ENCODE data around the gene TXNDC11. TPM values are rescaled to one million over a fixed set of nuclear protein-coding genes. Genes with fewer than 3 reads are reported as not detected.
A peak's percentile ranks its signal among the peaks of the same experiment; 100 is the strongest.

TXNDC11 gene
- polyA plus RNA-seq, 1 donor (not counting 4 experiments of a cell fraction or from before 2014, with no cell fraction given), result 35.9 TPM

GRCh38 chr16:11667221-11667823 lies 75.3 kb downstream of the TXNDC11 start:
- dilution Hi-C loops (cut with MboI; ENCODE audit: extremely low pct_ligation_motif_present, low sequenced_read_pairs), result no loop called here
- TF ChIP-seq EZH2 (IDR thresholded peaks at IDR 0.05; ENCODE audit: low read length) (no peak), CTCF (optimal IDR thresholded peaks at IDR 0.05 in 1 of 3, IDR thresholded peaks at IDR 0.05 in 1 of 3, conservative IDR thresholded peaks at IDR 0.05 in 1 of 3; ENCODE audit: extremely low read depth in 1 of 3, insufficient read depth in 2 of 3, low read length in 3 of 3) (no peak)
- FAIRE-seq (no peak), DNase-seq (ENCODE audit: low read depth, low spot score) (no peak)
- H3K9ac ChIP-seq (ENCODE audit: control insufficient read depth, extremely low read depth, insufficient read depth, low read length), result no peak overlapping the region
- H3K4me2 ChIP-seq (ENCODE audit: control insufficient read depth, extremely low read depth, insufficient read depth, low read depth, low read length), result no peak overlapping the region
- H4K20me1 ChIP-seq (ENCODE audit: control insufficient read depth, extremely low read depth, insufficient read depth, low read length), result peaks cover 6% of the 10 kb centered on the region
- no peak overlapping the region for H3K4me3 ChIP-seq (ENCODE audit: control insufficient read depth in 2 of 3, extremely low read depth in 1 of 3, insufficient read depth in 2 of 3, low read depth in 1 of 3, low read length in 3 of 3)
- no peaks in the 10 kb centered on the region for H3K9me3 ChIP-seq (ENCODE audit: control insufficient read depth, low read depth, low read length)
- H2AFZ ChIP-seq (ENCODE audit: control insufficient read depth, low read length), result no peak overlapping the region
- no peaks in the 10 kb centered on the region for H3K9me1 ChIP-seq (ENCODE audit: control insufficient read depth, extremely low read depth, insufficient read depth, low read length)
- no peak overlapping the region for H3K27ac ChIP-seq (ENCODE audit: control insufficient read depth, insufficient read depth, low read length)
- peaks cover 2% of the 10 kb centered on the region for H3K4me1 ChIP-seq (ENCODE audit: control insufficient read depth, extremely low read depth, insufficient read depth, low read length)
- H3K27me3 ChIP-seq (ENCODE audit: control insufficient read depth, extremely low read depth, insufficient read depth, low read length), result no peaks in the 10 kb centered on the region
- H3K36me3 ChIP-seq (ENCODE audit: control insufficient read depth in 2 of 2, extremely low read depth in 1 of 2, insufficient read depth in 2 of 2, low read length in 2 of 2), result no peaks in the 10 kb centered on the region
- H3K79me2 ChIP-seq (ENCODE audit: control insufficient read depth, insufficient read depth, low read length), result peaks cover 12% of the 10 kb centered on the region

GRCh38 chr16:11666103-11667055 lies 76.3 kb downstream of the TXNDC11 start:
- TF ChIP-seq EZH2 (IDR thresholded peaks at IDR 0.05; ENCODE audit: low read length) (no peak), CTCF (optimal IDR thresholded peaks at IDR 0.05 in 1 of 3, IDR thresholded peaks at IDR 0.05 in 1 of 3, conservative IDR thresholded peaks at IDR 0.05 in 1 of 3; ENCODE audit: extremely low read depth in 1 of 3, insufficient read depth in 2 of 3, low read length in 3 of 3) (no peak)
- Histone ChIP-seq H3K9me1 (ENCODE audit: control insufficient read depth, extremely low read depth, insufficient read depth, low read length) (no peaks in the 10 kb centered on the region), H3K27ac (ENCODE audit: control insufficient read depth, insufficient read depth, low read length) (no peak overlapping the region), H3K9me3 (ENCODE audit: control insufficient read depth, low read depth, low read length) (no peaks in the 10 kb centered on the region), H2AFZ (ENCODE audit: control insufficient read depth, low read length) (peak overlapping the region; percentile 42), H3K4me2 (ENCODE audit: control insufficient read depth, extremely low read depth, insufficient read depth, low read depth, low read length) (peak overlapping the region; percentile 22), H3K4me1 (ENCODE audit: control insufficient read depth, extremely low read depth, insufficient read depth, low read length) (peaks cover 2% of the 10 kb centered on the region), H3K9ac (ENCODE audit: control insufficient read depth, extremely low read depth, insufficient read depth, low read length) (no peak overlapping the region), H3K4me3 (ENCODE audit: control insufficient read depth in 2 of 3, extremely low read depth in 1 of 3, insufficient read depth in 2 of 3, low read depth in 1 of 3, low read length in 3 of 3) (no peak overlapping the region), H3K79me2 (ENCODE audit: control insufficient read depth, insufficient read depth, low read length) (peaks cover 10% of the 10 kb centered on the region), H3K36me3 (ENCODE audit: control insufficient read depth in 2 of 2, extremely low read depth in 1 of 2, insufficient read depth in 2 of 2, low read length in 2 of 2) (no peaks in the 10 kb centered on the region), H3K27me3 (ENCODE audit: control insufficient read depth, extremely low read depth, insufficient read depth, low read length) (no peaks in the 10 kb centered on the region), H4K20me1 (ENCODE audit: control insufficient read depth, extremely low read depth, insufficient read depth, low read length) (no peaks in the 10 kb centered on the region)
- FAIRE-seq, result no peak
- no peak for DNase-seq (ENCODE audit: low read depth, low spot score)
- dilution Hi-C loops (cut with MboI; ENCODE audit: extremely low pct_ligation_motif_present, low sequenced_read_pairs), result no loop called here
